ENCODE results near the gene HERPUD1. TPM values are rescaled to one million over a fixed set of nuclear protein-coding genes. Genes with fewer than 3 reads are reported as not detected.

The HERPUD1 gene
- total RNA-seq, 1 experiment from 2014 or later: 45.2 TPM

DNA sequence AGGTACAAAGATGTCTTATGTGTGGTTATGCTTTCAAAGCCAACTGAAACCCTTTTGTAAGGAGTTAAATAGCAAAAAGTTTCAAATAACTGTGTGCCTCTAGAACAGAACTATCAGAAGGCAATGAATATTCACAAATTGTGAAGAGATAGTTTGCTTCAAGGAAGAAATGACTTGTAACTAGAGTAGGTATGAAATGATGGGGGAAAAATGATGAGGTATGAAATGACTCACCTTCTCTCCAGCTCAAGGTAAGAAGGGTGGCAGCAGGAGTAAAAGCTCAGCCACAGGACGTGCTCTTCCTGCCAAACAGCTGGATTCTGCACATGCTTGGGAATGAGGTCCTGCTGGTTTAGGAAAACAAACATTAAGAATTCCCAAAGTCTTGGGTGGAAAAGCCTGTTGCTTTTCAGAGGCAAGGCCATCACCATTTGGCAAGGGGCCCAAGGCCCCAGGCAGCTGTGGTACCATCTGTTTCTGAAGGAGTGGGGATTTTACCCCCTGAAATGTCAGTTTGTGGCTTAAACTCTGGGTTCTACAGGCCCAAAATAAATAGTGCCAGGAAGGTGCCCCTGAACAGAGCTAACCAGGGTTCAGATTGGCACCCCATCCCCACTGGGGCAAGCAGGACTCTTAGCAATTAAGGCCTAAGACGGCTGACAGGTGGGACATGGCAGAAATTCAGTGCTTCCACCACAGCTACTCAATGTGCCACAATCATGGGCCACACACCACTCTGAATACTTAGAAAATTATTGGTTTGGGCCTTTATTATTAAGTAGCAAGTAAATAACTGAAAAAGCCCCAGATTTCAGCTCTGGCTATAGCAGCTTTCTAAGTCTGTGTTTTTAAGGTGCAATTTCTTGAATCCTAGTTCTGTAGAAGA lies 13.3 kb downstream of the HERPUD1 start:
- no peak for DNase-seq (ENCODE audit: low read depth, low spot score)
- no peaks in the 10 kb centered on the region for H3K9me3 ChIP-seq (ENCODE audit: control insufficient read depth, insufficient read depth, low read depth, low read length)
- H3K27ac ChIP-seq (ENCODE audit: low read length): no peak overlapping the region
- in situ Hi-C loops (cut with HindIII; ENCODE audit: low pct_unique_long_range_greater_than_20kb, low sequenced_read_pairs): no loop called here
- no peaks in the 10 kb centered on the region for H3K27me3 ChIP-seq (ENCODE audit: control insufficient read depth, insufficient read depth, low read length)
- BruUV-seq (replicated peaks): no TSS peak
- no peak overlapping the region for H3K4me3 ChIP-seq (ENCODE audit: low read depth in 2 of 2, low read length in 2 of 2)
- no peaks in the 10 kb centered on the region; the same call in 1 of the 2 replicates for H3K4me1 ChIP-seq (ENCODE audit: control insufficient read depth, insufficient read depth, low read length)
- intact Hi-C loops (cut with micrococcal nuclease; ENCODE audit: unreplicated experiment): no loop called here
- ATAC-seq: no peak
- ChIA-PET CTCF (interaction anchor here (0.6 kb wide), 1 partner anchor 108 kb away, joined by 3 read pairs; no protein-coding TSS in a partner anchor), POLR2A (interaction anchor here (0.6 kb wide), 1 partner anchor 18 kb away, joined by 3 read pairs; no protein-coding TSS in a partner anchor)
- H3K36me3 ChIP-seq (ENCODE audit: control insufficient read depth, insufficient read depth, low read length): peaks cover 9% of the 10 kb centered on the region
- TF ChIP-seq SIN3A (IDR thresholded peaks at IDR 0.05; ENCODE audit: borderline replicate concordance, insufficient read depth, low read depth, low read length) (no peak), REST (IDR thresholded peaks at IDR 0.05; ENCODE audit: insufficient read depth in 1 of 2, low read depth in 2 of 2, low read length in 1 of 2) (no peak), TCF7L2 (IDR thresholded peaks at IDR 0.05; ENCODE audit: low read depth, low read length) (no peak), POLR2AphosphoS5 (IDR thresholded peaks at IDR 0.05; ENCODE audit: low read depth, low read length) (no peak)
- TF ChIP-seq, protein P1, sequence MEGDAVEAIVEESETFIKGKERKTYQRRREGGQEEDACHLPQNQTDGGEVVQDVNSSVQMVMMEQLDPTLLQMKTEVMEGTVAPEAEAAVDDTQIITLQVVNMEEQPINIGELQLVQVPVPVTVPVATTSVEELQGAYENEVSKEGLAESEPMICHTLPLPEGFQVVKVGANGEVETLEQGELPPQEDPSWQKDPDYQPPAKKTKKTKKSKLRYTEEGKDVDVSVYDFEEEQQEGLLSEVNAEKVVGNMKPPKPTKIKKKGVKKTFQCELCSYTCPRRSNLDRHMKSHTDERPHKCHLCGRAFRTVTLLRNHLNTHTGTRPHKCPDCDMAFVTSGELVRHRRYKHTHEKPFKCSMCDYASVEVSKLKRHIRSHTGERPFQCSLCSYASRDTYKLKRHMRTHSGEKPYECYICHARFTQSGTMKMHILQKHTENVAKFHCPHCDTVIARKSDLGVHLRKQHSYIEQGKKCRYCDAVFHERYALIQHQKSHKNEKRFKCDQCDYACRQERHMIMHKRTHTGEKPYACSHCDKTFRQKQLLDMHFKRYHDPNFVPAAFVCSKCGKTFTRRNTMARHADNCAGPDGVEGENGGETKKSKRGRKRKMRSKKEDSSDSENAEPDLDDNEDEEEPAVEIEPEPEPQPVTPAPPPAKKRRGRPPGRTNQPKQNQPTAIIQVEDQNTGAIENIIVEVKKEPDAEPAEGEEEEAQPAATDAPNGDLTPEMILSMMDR (IDR thresholded peaks at IDR 0.05): no peak

DNA sequence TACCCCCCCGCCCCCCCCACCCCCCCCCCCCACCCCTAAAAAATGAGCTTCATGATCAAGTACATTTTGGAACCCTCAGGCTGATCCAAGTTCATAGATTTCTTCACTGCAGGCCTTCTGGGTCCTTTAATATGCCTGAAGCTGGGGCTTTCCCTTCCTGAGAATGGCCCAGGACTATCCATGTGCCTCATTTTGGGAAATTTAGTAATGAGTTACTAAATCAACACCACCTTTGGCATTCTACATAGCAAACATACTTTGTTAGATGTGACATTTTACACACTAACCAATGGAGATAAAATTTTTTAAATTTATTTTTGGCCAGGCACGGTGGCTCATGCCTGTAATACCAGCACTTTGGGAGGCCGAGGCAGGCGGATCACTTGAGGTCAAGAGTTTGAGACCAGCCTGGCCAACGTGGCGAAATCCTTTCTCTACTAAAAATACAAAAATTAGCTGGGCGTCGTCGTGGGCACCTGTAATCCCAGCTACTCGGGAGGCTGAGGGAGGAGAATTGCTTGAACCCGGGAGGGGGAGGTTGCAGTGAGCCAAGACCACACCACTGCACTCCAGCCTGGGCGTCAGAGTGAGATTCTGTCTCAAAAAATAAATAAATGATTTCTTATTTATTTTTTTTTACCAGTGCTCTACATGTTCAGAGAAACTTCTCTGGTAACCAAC lies 14.0 kb downstream of the HERPUD1 start:
- no peak for ATAC-seq
- no peaks in the 10 kb centered on the region for H3K9me3 ChIP-seq (ENCODE audit: control insufficient read depth, insufficient read depth, low read depth, low read length)
- no peak overlapping the region for H3K4me3 ChIP-seq (ENCODE audit: low read depth in 2 of 2, low read length in 2 of 2)
- ChIA-PET POLR2A (no interaction called here), CTCF (interaction anchor here (0.6 kb wide), 1 partner anchor 107 kb away, joined by 3 read pairs; no protein-coding TSS in a partner anchor)
- TF ChIP-seq, protein P1 (IDR thresholded peaks at IDR 0.05): no peak
- TF ChIP-seq REST (IDR thresholded peaks at IDR 0.05; ENCODE audit: insufficient read depth in 1 of 2, low read depth in 2 of 2, low read length in 1 of 2) (no peak), TCF7L2 (IDR thresholded peaks at IDR 0.05; ENCODE audit: low read depth, low read length) (no peak), SIN3A (IDR thresholded peaks at IDR 0.05; ENCODE audit: borderline replicate concordance, insufficient read depth, low read depth, low read length) (no peak), POLR2AphosphoS5 (IDR thresholded peaks at IDR 0.05; ENCODE audit: low read depth, low read length) (no peak)
- no TSS peak for BruUV-seq (replicated peaks)
- H3K4me1 ChIP-seq (ENCODE audit: control insufficient read depth, insufficient read depth, low read length): no peaks in the 10 kb centered on the region; the same call in 1 of the 2 replicates
- H3K27ac ChIP-seq (ENCODE audit: low read length): no peak overlapping the region
- intact Hi-C loops (cut with micrococcal nuclease; ENCODE audit: unreplicated experiment) (no loop called here), in situ Hi-C loops (cut with HindIII; ENCODE audit: low pct_unique_long_range_greater_than_20kb, low sequenced_read_pairs) (no loop called here)
- no peak for DNase-seq (ENCODE audit: low read depth, low spot score)
- H3K27me3 ChIP-seq (ENCODE audit: control insufficient read depth, insufficient read depth, low read length): no peaks in the 10 kb centered on the region
- peaks cover 9% of the 10 kb centered on the region for H3K36me3 ChIP-seq (ENCODE audit: control insufficient read depth, insufficient read depth, low read length)
